ENCODE measurements around the gene PAGE2B.
"Not testable (repeated sequence)": the region's sequence is repeated elsewhere in the genome, so short reads cannot be mapped to it uniquely, and the experiment has no call there.

The PAGE2B gene

DNA sequence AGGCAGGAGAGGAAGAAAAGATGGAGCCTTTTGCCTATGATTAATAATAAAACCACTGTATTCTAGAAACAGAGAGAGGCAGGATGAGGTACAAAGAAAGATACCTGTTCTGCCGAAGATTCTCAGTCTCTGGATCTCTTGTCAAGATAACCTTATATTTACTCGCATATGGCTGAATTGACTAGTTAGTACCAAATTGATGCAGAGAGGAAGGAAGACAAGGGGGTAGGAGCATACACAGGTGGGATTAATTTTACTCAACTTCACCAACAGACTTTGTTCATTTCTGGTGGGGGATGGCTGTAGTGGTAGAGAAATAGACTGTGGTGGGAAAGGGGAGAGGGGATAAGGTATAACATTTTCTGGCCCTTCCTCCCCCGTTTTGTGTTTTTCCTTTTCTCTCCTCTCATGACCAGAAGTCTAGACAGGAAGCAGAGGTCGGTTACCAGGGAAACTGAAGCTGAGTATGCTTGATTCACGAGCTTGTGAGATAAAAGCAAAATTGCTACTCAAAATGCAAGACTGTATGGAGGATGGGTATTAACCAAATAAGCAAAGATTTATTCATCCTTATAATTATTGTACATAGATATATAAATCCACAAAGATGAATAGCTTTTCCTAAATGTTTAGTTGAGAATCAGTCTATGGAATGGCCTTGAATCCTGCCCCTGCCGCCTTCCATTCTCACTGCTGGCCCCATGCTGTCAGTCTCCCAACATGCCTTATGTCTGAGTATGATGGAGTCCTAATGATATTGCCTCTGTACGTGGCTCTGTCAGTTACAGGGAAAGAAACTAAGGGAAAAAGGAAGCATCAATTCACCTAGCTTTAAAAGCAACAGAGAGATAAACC, 17.8 kb upstream of the PAGE2B start:
- DNase-seq (ENCODE audit: insufficient read length), result no peak
- no peak for FAIRE-seq

DNA sequence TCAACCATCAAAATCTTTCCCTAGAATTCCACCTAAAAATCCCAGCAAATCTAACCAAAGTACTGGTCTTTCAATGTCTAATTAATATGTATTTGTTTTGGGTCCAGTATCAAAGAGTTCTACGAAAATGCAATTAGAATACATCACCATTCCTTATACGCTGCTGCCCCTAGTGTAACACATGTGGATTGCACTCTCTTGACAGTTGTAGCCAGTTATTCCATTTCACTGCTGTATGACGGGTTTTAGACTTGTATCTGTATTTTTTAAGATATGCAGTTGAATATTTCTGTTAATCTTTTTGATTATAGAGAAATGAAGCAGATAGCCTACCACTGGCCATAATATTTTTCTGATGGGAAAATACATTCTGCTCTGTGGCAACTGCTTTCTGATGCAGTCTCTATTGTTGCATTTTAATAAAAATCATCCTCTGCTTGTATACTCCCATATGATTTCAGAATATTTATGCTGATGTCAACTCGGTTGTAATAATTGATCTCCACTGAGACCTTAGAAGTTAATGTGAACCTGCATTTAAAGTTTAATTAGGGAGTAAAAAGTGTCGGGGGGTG, 17.1 kb upstream of the PAGE2B start:
- FAIRE-seq (peak; percentile 75), DNase-seq (ENCODE audit: insufficient read length) (no peak)
- TF ChIP-seq TAF1 (IDR thresholded peaks at IDR 0.05; ENCODE audit: borderline replicate concordance, low read depth, low read length) (no peak), POLR2A (IDR thresholded peaks at IDR 0.05; ENCODE audit: low read depth, low read length) (no peak), POLR2AphosphoS5 (IDR thresholded peaks at IDR 0.05; ENCODE audit: low read depth, low read length) (no peak)

More for the DNA sequence above, 17.8 kb upstream of the PAGE2B start:
- TF ChIP-seq POLR2AphosphoS5 (IDR thresholded peaks at IDR 0.05; ENCODE audit: low read depth, low read length), result no peak
- TF ChIP-seq POLR2A (IDR thresholded peaks at IDR 0.05; ENCODE audit: low read depth, low read length), result no peak
- no peak for TF ChIP-seq TAF1 (IDR thresholded peaks at IDR 0.05; ENCODE audit: borderline replicate concordance, low read depth, low read length)

GRCh38 chrX:55067180-55067579, 7.7 kb upstream of the PAGE2B start:
- FAIRE-seq; DNase-seq (ENCODE audit: insufficient read length): not testable (repeated sequence)

GRCh38 chrX:55072286-55072685, 2.5 kb upstream of the PAGE2B start:
- TF ChIP-seq POLR2AphosphoS5 (IDR thresholded peaks at IDR 0.05; ENCODE audit: low read depth, low read length) (no peak), POLR2A (IDR thresholded peaks at IDR 0.05; ENCODE audit: low read depth, low read length) (no peak), TAF1 (IDR thresholded peaks at IDR 0.05; ENCODE audit: borderline replicate concordance, low read depth, low read length) (no peak)
- DNase-seq (ENCODE audit: insufficient read length) (no peak), FAIRE-seq (no peak)

DNA sequence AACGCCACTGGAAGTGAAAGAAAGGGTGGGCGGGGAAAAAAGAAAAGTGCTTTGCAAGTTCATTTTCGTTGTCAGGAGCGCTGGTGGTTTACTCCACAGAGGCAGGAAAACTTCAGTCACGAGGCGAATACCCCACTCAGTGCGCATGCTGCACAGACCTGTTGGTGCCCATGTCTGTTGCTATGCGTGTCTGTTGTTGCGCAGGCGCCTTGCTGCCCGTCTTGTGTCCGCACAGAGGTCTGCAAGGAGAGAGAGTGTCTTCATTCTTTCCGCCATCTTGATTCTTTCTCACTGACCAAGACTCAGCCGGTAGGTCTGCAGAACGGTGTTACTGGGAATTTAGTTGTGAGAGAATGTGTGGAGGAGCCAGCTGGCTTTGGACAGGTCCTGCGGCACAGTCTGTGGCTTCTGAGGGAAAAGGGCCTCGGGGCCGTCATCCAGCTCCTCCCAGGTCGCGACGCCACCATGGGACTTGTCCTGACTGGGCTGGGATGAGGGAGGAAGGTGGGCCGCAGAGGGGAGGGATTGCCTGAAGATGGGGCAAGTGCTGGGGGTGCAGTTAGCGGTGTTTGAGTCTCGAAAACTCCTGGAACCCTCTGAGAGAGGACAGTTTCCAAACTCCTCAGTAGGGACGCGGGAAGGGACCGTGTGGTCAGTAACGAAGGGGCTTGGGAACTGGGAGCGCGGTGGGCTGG, 14.1 kb downstream of the PAGE2B start, which contains the start of gene PAGE2:
Gene PAGE2, plus strand, starts transcription at position 224 of the 695 bp plus-strand sequence. CDS start 1,003 bp downstream, outside the sequence.
- no peak for FAIRE-seq
- DNase-seq (ENCODE audit: insufficient read length), result no peak
- TF ChIP-seq POLR2AphosphoS5 (IDR thresholded peaks at IDR 0.05; ENCODE audit: low read depth, low read length), result no peak
- TF ChIP-seq POLR2A (IDR thresholded peaks at IDR 0.05; ENCODE audit: low read depth, low read length), result no peak
- TF ChIP-seq TAF1 (IDR thresholded peaks at IDR 0.05; ENCODE audit: borderline replicate concordance, low read depth, low read length), result no peak

DNA sequence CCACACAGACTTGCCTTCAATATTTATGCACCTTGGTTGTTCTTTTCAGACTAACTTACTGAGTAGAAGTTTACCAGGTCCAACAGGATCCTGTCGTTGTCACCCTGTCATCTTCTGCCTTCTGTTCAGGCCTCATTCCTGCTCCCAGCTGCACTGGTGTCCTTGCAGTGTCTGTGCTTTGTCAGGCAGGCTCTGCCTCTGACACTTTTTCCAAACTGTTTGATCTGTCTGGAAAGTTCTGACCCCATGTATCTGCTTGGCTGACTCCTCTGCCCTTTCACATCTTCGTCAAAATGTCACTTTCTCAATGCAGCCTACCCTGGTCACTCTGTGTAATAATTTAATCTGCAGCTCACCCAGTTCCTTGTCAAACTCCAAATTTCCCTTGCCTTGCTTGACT, 23.9 kb downstream of the PAGE2B start:
- no peak for FAIRE-seq
- no peak for DNase-seq (ENCODE audit: insufficient read length)
- TF ChIP-seq POLR2AphosphoS5 (IDR thresholded peaks at IDR 0.05; ENCODE audit: low read depth, low read length), result no peak
- no peak for TF ChIP-seq POLR2A (IDR thresholded peaks at IDR 0.05; ENCODE audit: low read depth, low read length)
- no peak for TF ChIP-seq TAF1 (IDR thresholded peaks at IDR 0.05; ENCODE audit: borderline replicate concordance, low read depth, low read length)

- TF ChIP-seq POLR2AphosphoS5 (IDR thresholded peaks at IDR 0.05; ENCODE audit: low read depth, low read length) (no peak), POLR2A (IDR thresholded peaks at IDR 0.05; ENCODE audit: low read depth, low read length) (no peak), TAF1 (IDR thresholded peaks at IDR 0.05; ENCODE audit: borderline replicate concordance, low read depth, low read length) (no peak)
- FAIRE-seq (no peak), DNase-seq (ENCODE audit: insufficient read length) (no peak)
These were observed 24.3 kb downstream of the PAGE2B start for GRCh38 chrX:55099162-55099561.

- FAIRE-seq, result no peak
- no peak for DNase-seq (ENCODE audit: insufficient read length)
These were observed 27.9 kb downstream of the PAGE2B start for GRCh38 chrX:55102754-55103153.

DNA sequence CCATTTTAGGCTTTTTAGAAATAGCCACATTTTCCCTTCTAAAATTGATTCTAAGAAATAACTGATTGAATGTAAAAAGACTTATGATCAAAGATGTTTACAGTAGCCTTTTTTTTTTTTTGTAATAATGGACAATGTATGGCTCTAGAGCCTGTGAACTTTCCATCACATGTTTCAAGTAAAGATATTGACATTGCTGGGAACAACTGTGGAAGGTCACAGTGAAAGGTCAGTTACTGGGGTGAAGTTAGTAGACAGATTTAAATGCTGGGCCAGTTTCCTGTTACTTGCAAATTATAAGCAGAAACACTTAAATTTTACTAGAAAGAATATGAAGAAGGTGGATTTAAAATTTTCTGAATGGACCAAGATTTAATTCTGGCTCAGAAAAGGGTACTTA, 32.4 kb downstream of the PAGE2B start:
- DNase-seq (ENCODE audit: insufficient read length) (no peak), FAIRE-seq (no peak)
- TF ChIP-seq POLR2AphosphoS5 (IDR thresholded peaks at IDR 0.05; ENCODE audit: low read depth, low read length) (no peak), POLR2A (IDR thresholded peaks at IDR 0.05; ENCODE audit: low read depth, low read length) (no peak)

More at GRCh38 chrX:55102754-55103153, 27.9 kb downstream of the PAGE2B start:
- no peak for TF ChIP-seq POLR2A (IDR thresholded peaks at IDR 0.05; ENCODE audit: low read depth, low read length)
- no peak for TF ChIP-seq TAF1 (IDR thresholded peaks at IDR 0.05; ENCODE audit: borderline replicate concordance, low read depth, low read length)
- no peak for TF ChIP-seq POLR2AphosphoS5 (IDR thresholded peaks at IDR 0.05; ENCODE audit: low read depth, low read length)

- no peak for DNase-seq (ENCODE audit: insufficient read length)
- FAIRE-seq, result no peak
- TF ChIP-seq POLR2AphosphoS5 (IDR thresholded peaks at IDR 0.05; ENCODE audit: low read depth, low read length), result no peak
- TF ChIP-seq TAF1 (IDR thresholded peaks at IDR 0.05; ENCODE audit: borderline replicate concordance, low read depth, low read length), result no peak
- no peak for TF ChIP-seq POLR2A (IDR thresholded peaks at IDR 0.05; ENCODE audit: low read depth, low read length)
These were observed 33.1 kb downstream of the PAGE2B start for GRCh38 chrX:55107911-55108310.

DNA sequence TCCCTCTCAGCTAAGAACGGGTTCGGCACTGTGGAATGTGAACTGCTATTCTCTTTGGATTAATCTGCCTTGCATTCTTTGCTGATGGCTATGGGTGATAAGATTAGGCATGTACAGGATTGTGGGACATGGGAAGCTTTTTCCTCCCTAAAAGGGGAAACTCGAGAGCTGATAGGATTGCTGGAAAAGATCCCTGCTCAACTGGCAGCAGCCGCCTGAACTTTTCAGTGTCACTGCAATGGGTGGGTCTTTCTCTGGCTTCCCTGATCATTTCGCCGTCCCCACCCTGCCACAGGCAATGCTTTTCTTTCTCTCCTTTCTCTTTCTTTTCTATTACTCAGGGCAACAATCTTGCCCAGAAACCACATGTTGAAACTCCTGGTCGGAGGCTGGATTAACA, 34.5 kb downstream of the PAGE2B start:
- no peak for FAIRE-seq
- DNase-seq (ENCODE audit: insufficient read length), result no peak
- TF ChIP-seq POLR2AphosphoS5 (IDR thresholded peaks at IDR 0.05; ENCODE audit: low read depth, low read length) (no peak), TAF1 (IDR thresholded peaks at IDR 0.05; ENCODE audit: borderline replicate concordance, low read depth, low read length) (no peak), POLR2A (IDR thresholded peaks at IDR 0.05; ENCODE audit: low read depth, low read length) (no peak)

Measured in GM12892 (cell line).